Measurements from ENCODE around the gene STT3A. TPM values are rescaled to one million over a fixed set of nuclear protein-coding genes. Genes with fewer than 3 reads are reported as not detected.
"Not testable (repeated sequence)": the region's sequence is repeated elsewhere in the genome, so short reads cannot be mapped to it uniquely, and the experiment has no call there.

STT3A gene
- total and polyA plus RNA-seq, 3 experiments from 2014 or later: 90.6 to 143 (median 140) TPM

GRCh38 chr11:125577181-125577580 lies 15.5 kb upstream of the STT3A start:
- H3K36me3 Mint-ChIP-seq: peaks cover 21 to 79% (median 26%) of the 10 kb centered on the region in 3 donors

GRCh38 chr11:125578783-125579182 lies 13.9 kb upstream of the STT3A start:
- no peaks in the 10 kb centered on the region for H3K27me3 ChIP-seq (ENCODE audit: insufficient read depth, low read length, poor library complexity, severe bottlenecking)
- POLR2A ChIA-PET: no interaction called here
- H3K4me3 Mint-ChIP-seq: no peak overlapping the region
- CTCF ChIA-PET: no interaction called here
- H3K27ac ChIP-seq (ENCODE audit: low read depth, low read length): no peak overlapping the region
- no peaks in the 10 kb centered on the region for H3K27me3 Mint-ChIP-seq
- no peaks in the 10 kb centered on the region for H3K4me1 ChIP-seq (ENCODE audit: insufficient read depth, low read length)
- no peaks in the 10 kb centered on the region for H3K9me3 Mint-ChIP-seq
- no peak overlapping the region for H3K27ac Mint-ChIP-seq
- no peak for DNase-seq
- no peaks in the 10 kb centered on the region for H3K9me3 ChIP-seq (ENCODE audit: low read length)
- H3K4me1 Mint-ChIP-seq: peaks cover 0 to 5% (median 0%) of the 10 kb centered on the region in 3 donors
- no peak overlapping the region for H3K4me3 ChIP-seq (ENCODE audit: low read length)
- peaks cover 65% of the 10 kb centered on the region for H3K36me3 ChIP-seq (ENCODE audit: insufficient read depth, low read length)
- H3K36me3 Mint-ChIP-seq: peaks cover 23 to 85% (median 30%) of the 10 kb centered on the region in 3 donors

More at GRCh38 chr11:125577181-125577580, 15.5 kb upstream of the STT3A start:
- H3K27ac Mint-ChIP-seq; DNase-seq; H3K4me3 ChIP-seq (ENCODE audit: low read length); H3K27me3 Mint-ChIP-seq; CTCF ChIA-PET; H3K9me3 ChIP-seq (ENCODE audit: low read length); H3K4me1 ChIP-seq (ENCODE audit: insufficient read depth, low read length); H3K4me3 Mint-ChIP-seq; H3K9me3 Mint-ChIP-seq; H3K27ac ChIP-seq (ENCODE audit: low read depth, low read length); H3K4me1 Mint-ChIP-seq; POLR2A ChIA-PET; H3K27me3 ChIP-seq (ENCODE audit: insufficient read depth, low read length, poor library complexity, severe bottlenecking): not testable (repeated sequence)
- H3K36me3 ChIP-seq (ENCODE audit: insufficient read depth, low read length): peaks cover 58% of the 10 kb centered on the region

GRCh38 chr11:125579811-125580210 lies 12.8 kb upstream of the STT3A start:
- ChIA-PET POLR2A (no interaction called here), CTCF (no interaction called here)
- Mint-ChIP-seq H3K27ac (no peak overlapping the region), H3K9me3 (no peaks in the 10 kb centered on the region), H3K4me3 (no peak overlapping the region), H3K36me3 (peaks cover 33 to 86% (median 37%) of the 10 kb centered on the region in 3 donors), H3K27me3 (no peaks in the 10 kb centered on the region), H3K4me1 (no peaks in the 10 kb centered on the region)
- Histone ChIP-seq H3K27me3 (ENCODE audit: insufficient read depth, low read length, poor library complexity, severe bottlenecking) (no peaks in the 10 kb centered on the region), H3K27ac (ENCODE audit: low read depth, low read length) (no peak overlapping the region), H3K36me3 (ENCODE audit: insufficient read depth, low read length) (peaks cover 58% of the 10 kb centered on the region), H3K9me3 (ENCODE audit: low read length) (no peaks in the 10 kb centered on the region), H3K4me1 (ENCODE audit: insufficient read depth, low read length) (no peaks in the 10 kb centered on the region), H3K4me3 (ENCODE audit: low read length) (no peak overlapping the region)
- no peak for DNase-seq

GRCh38 chr11:125583496-125583895 lies 9.2 kb upstream of the STT3A start:
- H3K36me3 ChIP-seq (ENCODE audit: insufficient read depth, low read length): peaks cover 37% of the 10 kb centered on the region
- no peak overlapping the region for H3K4me3 ChIP-seq (ENCODE audit: low read length)
- Mint-ChIP-seq H3K27me3 (no peaks in the 10 kb centered on the region), H3K9me3 (no peaks in the 10 kb centered on the region), H3K4me1 (no peaks in the 10 kb centered on the region), H3K4me3 (no peak overlapping the region), H3K27ac (peak overlapping the region in 1 of 8 donors; percentile 70), H3K36me3 (peaks cover 16 to 57% (median 24%) of the 10 kb centered on the region in 3 donors)
- H3K27ac ChIP-seq (ENCODE audit: low read depth, low read length): no peak overlapping the region
- H3K27me3 ChIP-seq (ENCODE audit: insufficient read depth, low read length, poor library complexity, severe bottlenecking): no peaks in the 10 kb centered on the region
- no peaks in the 10 kb centered on the region for H3K9me3 ChIP-seq (ENCODE audit: low read length)
- CTCF ChIA-PET: interaction anchor here (2.1 kb wide), 1 partner anchor 14 kb away, joined by 6 read pairs; the partner anchor contains the start of gene EI24
- POLR2A ChIA-PET: no interaction called here
- DNase-seq: no peak
- H3K4me1 ChIP-seq (ENCODE audit: insufficient read depth, low read length): no peaks in the 10 kb centered on the region

- POLR2A ChIA-PET: no interaction called here
- Mint-ChIP-seq H3K27me3 (no peaks in the 10 kb centered on the region), H3K27ac (peak overlapping the region in 1 of 8 donors; percentile 89), H3K4me1 (no peaks in the 10 kb centered on the region), H3K36me3 (peaks cover 16 to 42% (median 19%) of the 10 kb centered on the region in 3 donors), H3K4me3 (no peak overlapping the region), H3K9me3 (no peaks in the 10 kb centered on the region)
- H3K27me3 ChIP-seq (ENCODE audit: insufficient read depth, low read length, poor library complexity, severe bottlenecking): no peaks in the 10 kb centered on the region
- peaks cover 23% of the 10 kb centered on the region for H3K36me3 ChIP-seq (ENCODE audit: insufficient read depth, low read length)
- DNase-seq: no peak
- H3K9me3 ChIP-seq (ENCODE audit: low read length): no peaks in the 10 kb centered on the region
- no peak overlapping the region for H3K4me3 ChIP-seq (ENCODE audit: low read length)
- H3K27ac ChIP-seq (ENCODE audit: low read depth, low read length): no peak overlapping the region
- no peaks in the 10 kb centered on the region for H3K4me1 ChIP-seq (ENCODE audit: insufficient read depth, low read length)
- CTCF ChIA-PET: no interaction called here
These were observed 7.2 kb upstream of the STT3A start for GRCh38 chr11:125585487-125585886.

GRCh38 chr11:125586623-125587022 lies 6.0 kb upstream of the STT3A start:
- CTCF ChIA-PET: no interaction called here
- H3K4me3 ChIP-seq (ENCODE audit: low read length): no peak overlapping the region
- peaks cover 4 to 5% (median 4%) of the 10 kb centered on the region in 3 donors for H3K4me1 Mint-ChIP-seq
- no peaks in the 10 kb centered on the region for H3K9me3 ChIP-seq (ENCODE audit: low read length)
- peaks cover 13 to 36% (median 16%) of the 10 kb centered on the region in 3 donors for H3K36me3 Mint-ChIP-seq
- H3K4me1 ChIP-seq (ENCODE audit: insufficient read depth, low read length): peaks cover 5% of the 10 kb centered on the region
- no peaks in the 10 kb centered on the region for H3K27me3 ChIP-seq (ENCODE audit: insufficient read depth, low read length, poor library complexity, severe bottlenecking)
- peaks cover 20% of the 10 kb centered on the region for H3K36me3 ChIP-seq (ENCODE audit: insufficient read depth, low read length)
- no peak for DNase-seq
- H3K27ac Mint-ChIP-seq: no peak overlapping the region
- H3K9me3 Mint-ChIP-seq: no peaks in the 10 kb centered on the region
- H3K27me3 Mint-ChIP-seq: no peaks in the 10 kb centered on the region
- no peak overlapping the region for H3K4me3 Mint-ChIP-seq
- POLR2A ChIA-PET: no interaction called here
- H3K27ac ChIP-seq (ENCODE audit: low read depth, low read length): no peak overlapping the region

- Mint-ChIP-seq H3K27ac (no peak overlapping the region), H3K36me3 (peaks cover 13 to 35% (median 16%) of the 10 kb centered on the region in 3 donors), H3K4me3 (no peak overlapping the region), H3K27me3 (no peaks in the 10 kb centered on the region), H3K9me3 (no peaks in the 10 kb centered on the region), H3K4me1 (peaks cover 9 to 12% (median 9%) of the 10 kb centered on the region in 3 donors)
- H3K4me1 ChIP-seq (ENCODE audit: insufficient read depth, low read length): peaks cover 5% of the 10 kb centered on the region
- no peaks in the 10 kb centered on the region for H3K9me3 ChIP-seq (ENCODE audit: low read length)
- no peak overlapping the region for H3K4me3 ChIP-seq (ENCODE audit: low read length)
- no peak overlapping the region for H3K27ac ChIP-seq (ENCODE audit: low read depth, low read length)
- POLR2A ChIA-PET: no interaction called here
- peaks cover 11% of the 10 kb centered on the region for H3K36me3 ChIP-seq (ENCODE audit: insufficient read depth, low read length)
- no peak for DNase-seq
- CTCF ChIA-PET: no interaction called here
- no peaks in the 10 kb centered on the region for H3K27me3 ChIP-seq (ENCODE audit: insufficient read depth, low read length, poor library complexity, severe bottlenecking)
These were observed 5.2 kb upstream of the STT3A start for GRCh38 chr11:125587480-125587879.

GRCh38 chr11:125588505-125588904 lies 4.1 kb upstream of the STT3A start:
- no peaks in the 10 kb centered on the region for H3K9me3 Mint-ChIP-seq
- Histone ChIP-seq H3K27me3 (ENCODE audit: insufficient read depth, low read length, poor library complexity, severe bottlenecking) (no peaks in the 10 kb centered on the region), H3K9me3 (ENCODE audit: low read length) (no peaks in the 10 kb centered on the region), H3K36me3 (ENCODE audit: insufficient read depth, low read length) (peaks cover 4% of the 10 kb centered on the region), H3K27ac (ENCODE audit: low read depth, low read length) (no peak overlapping the region), H3K4me3 (ENCODE audit: low read length) (no peak overlapping the region), H3K4me1 (ENCODE audit: insufficient read depth, low read length) (peaks cover 8% of the 10 kb centered on the region)
- peaks cover 15 to 22% (median 20%) of the 10 kb centered on the region in 3 donors for H3K4me1 Mint-ChIP-seq
- ChIA-PET CTCF (no interaction called here), POLR2A (no interaction called here)
- H3K4me3 Mint-ChIP-seq: no peak overlapping the region
- peaks cover 9 to 28% (median 13%) of the 10 kb centered on the region in 3 donors for H3K36me3 Mint-ChIP-seq
- no peak for DNase-seq
- no peaks in the 10 kb centered on the region for H3K27me3 Mint-ChIP-seq
- H3K27ac Mint-ChIP-seq: peak overlapping the region in 3 of 8 donors; percentile 55 to 72 (median 68)
